GM19193 (cell line): ENCODE data around the gene SLC24A4.

Experiments
- POLR2A ChIP-seq: IDR thresholded peaks from 4 replicates; pipeline ENCODE4 v1.6.1; 2011; ENCODE audit not compliant: insufficient read depth, insufficient read length; ENCODE audit errors: extremely low read depth

SLC24A4 gene

GRCh38 chr14:92323011-92323915 is at the start of gene SLC24A4:
Gene SLC24A4, plus strand, starts transcription at chr14:92323165. Its CDS starts 666 bp downstream, at chr14:92323831.
- no peak for TF ChIP-seq POLR2A

- no peak for TF ChIP-seq POLR2A
These were observed 49.8 kb upstream of the SLC24A4 start for GRCh38 chr14:92273166-92273565.

GRCh38 chr14:92274055-92274454 is 48.9 kb upstream of the SLC24A4 start:
- no peak for TF ChIP-seq POLR2A

GRCh38 chr14:92276074-92276473 is 46.9 kb upstream of the SLC24A4 start:
- TF ChIP-seq POLR2A, result no peak

GRCh38 chr14:92277031-92277430 is 45.9 kb upstream of the SLC24A4 start:
- no peak for TF ChIP-seq POLR2A

- no peak for TF ChIP-seq POLR2A
These were observed 42.3 kb upstream of the SLC24A4 start for GRCh38 chr14:92280554-92281262.

GRCh38 chr14:92282669-92283068 is 40.3 kb upstream of the SLC24A4 start:
- TF ChIP-seq POLR2A, result no peak

GRCh38 chr14:92285311-92285710 is 37.7 kb upstream of the SLC24A4 start:
- TF ChIP-seq POLR2A, result no peak

GRCh38 chr14:92287987-92288386 is 35.0 kb upstream of the SLC24A4 start:
- no peak for TF ChIP-seq POLR2A

GRCh38 chr14:92288994-92289660 is 33.8 kb upstream of the SLC24A4 start:
- no peak for TF ChIP-seq POLR2A

GRCh38 chr14:92292673-92293072 is 30.3 kb upstream of the SLC24A4 start:
- TF ChIP-seq POLR2A, result no peak

GRCh38 chr14:92294506-92294905 is 28.5 kb upstream of the SLC24A4 start:
- no peak for TF ChIP-seq POLR2A

- TF ChIP-seq POLR2A, result no peak
These were observed 25.0 kb upstream of the SLC24A4 start for GRCh38 chr14:92297818-92298595.

- no peak for TF ChIP-seq POLR2A
These were observed 20.5 kb upstream of the SLC24A4 start for GRCh38 chr14:92302481-92302880.
